K562 (cell line): ENCODE data around the gene ZNF514. TPM values are rescaled to one million over a fixed set of nuclear protein-coding genes. Genes with fewer than 3 reads are reported as not detected.

Source experiments
- AFF1 ChIP-seq, 2 experiments: fragments of 450-650 bp; IDR thresholded peaks; 2 replicates each; pipeline ENCODE4 v1.6.1; 2018; ENCODE audit warnings: mild to moderate bottlenecking in 2 of 2, low read depth in 1 of 2; ENCODE audit not compliant: partially characterized antibody in 2 of 2
- CBFB ChIP-seq: sonication (generic); formaldehyde crosslinking; IDR thresholded peaks from 2 replicates; pipeline ENCODE4 v1.4.0; 2020; ENCODE audit warnings: mild to moderate bottlenecking, missing genetic modification reagents
- CREM ChIP-seq: IDR thresholded peaks from 2 replicates; pipeline ENCODE4 v1.6.1; 2014; ENCODE audit warnings: antibody characterized with exemption, low read depth
- GTF2A2 ChIP-seq: IDR thresholded peaks from 2 replicates; pipeline ENCODE4 v1.6.1; 2016; ENCODE audit warnings: mild to moderate bottlenecking, missing genetic modification characterization, missing compliant biosample characterization
- ID3 ChIP-seq, 2 experiments: fragments of 250-450 bp in 1 of 2; fragments of 450-650 bp in 1 of 2; sonication (Bioruptor Pico) in 1 of 2; IDR thresholded peaks; 2 replicates each; pipeline versions ENCODE4 v1.6.1 to v1.8.0; 2016 to 2021; ENCODE audit warnings: mild to moderate bottlenecking in 2 of 2, moderate library complexity in 2 of 2, missing compliant biosample characterization in 1 of 2, missing genetic modification characterization in 1 of 2
- KLF6 ChIP-seq: fragments of 250-450 bp; sonication (Bioruptor Pico); IDR thresholded peaks from 2 replicates; pipeline ENCODE4 v1.4.0; 2020; ENCODE audit warnings: mild to moderate bottlenecking, moderate library complexity, borderline replicate concordance
- MLLT1 ChIP-seq, 2 experiments: fragments of 450-650 bp; IDR thresholded peaks; 2 replicates each; pipeline ENCODE4 v1.6.1; 2016
- MTA2 ChIP-seq: fragments of 450-650 bp; IDR thresholded peaks from 2 replicates; pipeline ENCODE4 v1.6.1; 2016; ENCODE audit warnings: low read depth
- NFXL1 ChIP-seq: fragments of 450-650 bp; formaldehyde crosslinking; IDR thresholded peaks from 2 replicates; pipeline ENCODE4 v1.4.0; 2021; ENCODE audit warnings: mild to moderate bottlenecking
- PHF20 ChIP-seq: fragments of 450-650 bp; IDR thresholded peaks from 2 replicates; pipeline ENCODE4 v1.6.1; 2018; ENCODE audit not compliant: partially characterized antibody
- PML ChIP-seq: IDR thresholded peaks from 2 replicates; pipeline ENCODE4 v1.6.1; 2012; ENCODE audit warnings: low read length, inconsistent platforms
- PRPF4 ChIP-seq: fragments of 200-400 bp; formaldehyde crosslinking; IDR thresholded peaks from one replicate; pipeline ENCODE4 v1.6.1; 2017; ENCODE audit warnings: low read length, low read depth, mild to moderate bottlenecking; ENCODE audit not compliant: insufficient read depth, poor library complexity, severe bottlenecking
- RBM17 ChIP-seq: fragments of 200-400 bp; formaldehyde crosslinking; IDR thresholded peaks from 2 replicates; pipeline ENCODE4 v1.6.1; 2017; ENCODE audit warnings: low read depth, mild to moderate bottlenecking, low read length, borderline replicate concordance
- SREBF1 ChIP-seq: fragments of 150-350 bp; IDR thresholded peaks from 2 replicates; pipeline ENCODE4 v1.6.1; 2014; ENCODE audit warnings: antibody characterized with exemption, low read depth, low read length, borderline replicate concordance
- THRAP3 ChIP-seq: fragments of 450-650 bp; IDR thresholded peaks from 2 replicates; pipeline ENCODE4 v1.6.1; 2016; ENCODE audit warnings: mild to moderate bottlenecking, inconsistent platforms, borderline replicate concordance
- USF1 ChIP-seq: sonication (generic); formaldehyde crosslinking; IDR thresholded peaks from 2 replicates; pipeline ENCODE4 v1.9.0; 2022; ENCODE audit warnings: mild to moderate bottlenecking, missing genetic modification reagents
- ZFPM2 ChIP-seq: fragments of 250-450 bp; sonication (Bioruptor Pico); IDR thresholded peaks from 2 replicates; pipeline ENCODE4 v1.5.1; 2022; ENCODE audit warnings: mild to moderate bottlenecking
- ZNF143 ChIP-seq: sonication (generic); formaldehyde crosslinking; IDR thresholded peaks from 2 replicates; pipeline ENCODE4 v1.9.0; 2022; ENCODE audit warnings: mild to moderate bottlenecking, missing genetic modification reagents
- ZNF3 ChIP-seq: fragments of 250-450 bp; sonication (Bioruptor Pico); IDR thresholded peaks from 2 replicates; pipeline ENCODE4 v1.5.0; 2021; ENCODE audit warnings: mild to moderate bottlenecking, moderate library complexity
- ZNF408 ChIP-seq: fragments of 250-450 bp; sonication (Bioruptor Pico); IDR thresholded peaks from 2 replicates; pipeline ENCODE4 v1.4.0; 2020; ENCODE audit warnings: low read depth, mild to moderate bottlenecking, moderate library complexity
- ZNF699 ChIP-seq: fragments of 250-450 bp; sonication (Bioruptor Pico); IDR thresholded peaks from 2 replicates; pipeline ENCODE4 v1.8.0; 2021; ENCODE audit warnings: mild to moderate bottlenecking, moderate library complexity; ENCODE audit not compliant: insufficient replicate concordance
- ZNF707 ChIP-seq: fragments of 250-450 bp; sonication (Bioruptor Pico); conservative IDR thresholded peaks from 2 replicates; pipeline ENCODE4 v1.8.0; 2022; ENCODE audit warnings: inconsistent platforms, mild to moderate bottlenecking, moderate library complexity
- polyA plus RNA-seq, 8 experiments: library from polyadenylated mRNA; depleted of rRNA in 4 of 8; stranded (reverse) in 5 of 8; unstranded in 3 of 8; fragments of >200 nt; fragmentation: Nextera tagmentation in 2 of 8; fragmentation: Illumina TruSeq in 1 of 8; extraction: Ambion mirVana in 2 of 8; extraction: Trizol in 1 of 8; gene quantifications; 2 replicates each; pipeline versions ENCODE4 v1.2.1 to v1.2.3, GENCODE V29; 2011 to 2014; ENCODE audit warnings: inconsistent platforms in 1 of 8, missing spikeins in 1 of 8
- total RNA-seq, 7 experiments: library from RNA; depleted of rRNA in 6 of 7; stranded (reverse); fragments of >200 nt in 6 of 7; fragmentation: Illumina TruSeq in 2 of 7; extraction: Trizol in 2 of 7; gene quantifications; 2 replicates each; pipeline versions ENCODE4 v1.2.1 to v1.2.3, GENCODE V29; 2011 to 2021; ENCODE audit warnings: low replicate concordance in 1 of 7

ZNF514 gene
- total and polyA plus RNA-seq, 9 of the 15 experiments (the other 6 are each of a cell fraction or from before 2014, with no cell fraction given) = 7.5 to 17.7 (median 11.4) TPM

GRCh38 chr2:95165371-95166064 lies 5.9 kb upstream of the ZNF514 start, which contains the start of gene ZNF2 (continued):
- TF ChIP-seq SREBF1 (0 out of 2 replicates have a peak, but pooled peaks have one; percentile 4), KLF6 (no peak), PML (peak; percentile 80), ZNF707 (CRISPR knock-in tag) (no peak), ZNF408 (no peak), MLLT1 (IDR thresholded peaks at IDR 0.05) (no peak), PRPF4 (no peak), ZNF143 (peak; percentile 96), NFXL1 (no peak), CREM (peak; percentile 99), ID3 (CRISPR knock-in tag; IDR thresholded peaks at IDR 0.05) (no peak), ID3 (tag; IDR thresholded peaks at IDR 0.05) (no peak; the same call in 1 of the 2 replicates), AFF1 (IDR thresholded peaks at IDR 0.05; ENCODE audit: low read depth in 1 of 2, partially characterized antibody in 2 of 2) (peak in 1 of 2 experiments; percentile 86), ZFPM2 (CRISPR knock-in tag) (no peak), PHF20 (peak; percentile 96), ZNF3 (CRISPR knock-in tag) (no peak), RBM17 (no peak), THRAP3 (no peak), USF1 (no peak), GTF2A2 (tag) (no peak), CBFB (CRISPR knock-in tag) (peak; percentile 37; the same call in 1 of the 2 replicates), ZNF699 (CRISPR knock-in tag) (no peak), MTA2 (no peak)
